HEK293 (cell line): ENCODE measurements around the gene STK4.

Experiments used
- CTCF ChIA-PET: fragments of 350-600 bp; formaldehyde crosslinking; extraction: SDS; loops from one replicate; lab custom pipeline; 2021; ENCODE audit warnings: antibody characterized with exemption; lab: Yijun Ruan, JAX
- POLR2A ChIA-PET: fragments of 300-600 bp; formaldehyde crosslinking; extraction: SDS; loops from one replicate; lab custom pipeline; 2020; ENCODE audit warnings: antibody characterized with exemption, inconsistent platforms; lab: Yijun Ruan, JAX
- H3K27ac ChIP-seq: fragments of 200-500 bp; sonication (Bioruptor generic); 2 replicates; pipeline ENCODE4 v1.5.1; 2014; ENCODE audit warnings: low read depth, low read length, control low read depth, inconsistent platforms; ENCODE audit errors: extremely low read depth
- H3K36me3 ChIP-seq, 2 experiments: fragments of 200-500 bp in 1 of 2; sonication (Bioruptor generic) in 1 of 2; 1 replicate in 1 of 2; 2 replicates in 1 of 2; pipeline ENCODE4 v1.5.1; 2014 to 2017; ENCODE audit warnings: inconsistent platforms in 2 of 2, low read length in 2 of 2; ENCODE audit not compliant: control insufficient read depth in 2 of 2, insufficient read depth in 1 of 2
- H3K4me1 ChIP-seq: fragments of 200-500 bp; sonication (Bioruptor generic); 2 replicates; pipeline ENCODE4 v1.5.1; 2014; ENCODE audit warnings: mild to moderate bottlenecking, low read length, inconsistent platforms; ENCODE audit not compliant: control insufficient read depth, insufficient read depth
- H3K4me3 ChIP-seq: 2 replicates; pipeline ENCODE4 v1.5.1; 2011; ENCODE audit warnings: low read depth, mild to moderate bottlenecking, control low read depth, low read length, moderate library complexity
- H3K9me3 ChIP-seq: fragments of 200-500 bp; sonication (Bioruptor generic); 2 replicates; pipeline ENCODE4 v1.5.1; 2014; ENCODE audit warnings: low read depth, low read length, inconsistent platforms; ENCODE audit not compliant: control insufficient read depth, insufficient read depth
- FEZF1 ChIP-seq: fragments of 450-650 bp; formaldehyde crosslinking; IDR thresholded peaks from 2 replicates; pipeline ENCODE4 v1.5.1; 2016; ENCODE audit warnings: missing biosample characterization, missing genetic modification characterization
- GLIS2 ChIP-seq: fragments of 450-650 bp; formaldehyde crosslinking; IDR thresholded peaks from 2 replicates; pipeline ENCODE4 v1.5.1; 2016; ENCODE audit warnings: missing biosample characterization, missing genetic modification characterization
- KLF10 ChIP-seq: fragments of 450-650 bp; IDR thresholded peaks from 2 replicates; pipeline ENCODE4 v1.5.1; 2018; ENCODE audit warnings: missing biosample characterization, mild to moderate bottlenecking, missing genetic modification characterization
- KLF7 ChIP-seq: fragments of 450-650 bp; formaldehyde crosslinking; IDR thresholded peaks from 2 replicates; pipeline ENCODE4 v1.5.1; 2016; ENCODE audit warnings: missing biosample characterization, missing genetic modification characterization, borderline replicate concordance
- ZNF155 ChIP-seq: fragments of 450-650 bp; formaldehyde crosslinking; IDR thresholded peaks from 2 replicates; pipeline ENCODE4 v1.5.1; 2016; ENCODE audit warnings: missing biosample characterization, missing genetic modification characterization
- ZNF16 ChIP-seq: fragments of 450-650 bp; formaldehyde crosslinking; IDR thresholded peaks from 2 replicates; pipeline ENCODE4 v1.5.1; 2016; ENCODE audit warnings: low read depth, missing biosample characterization, missing genetic modification characterization
- ZNF175 ChIP-seq: fragments of 450-650 bp; formaldehyde crosslinking; IDR thresholded peaks from 2 replicates; pipeline ENCODE4 v1.5.1; 2016; ENCODE audit warnings: missing biosample characterization, missing genetic modification characterization
- ZNF19 ChIP-seq: fragments of 450-650 bp; formaldehyde crosslinking; IDR thresholded peaks from 2 replicates; pipeline ENCODE4; 2016; ENCODE audit warnings: missing biosample characterization, missing genetic modification characterization, low read depth
- ZNF501 ChIP-seq: fragments of 450-650 bp; formaldehyde crosslinking; IDR thresholded peaks from 2 replicates; pipeline ENCODE4 v1.5.1; 2016; ENCODE audit warnings: missing biosample characterization, missing genetic modification characterization
- ZNF530 ChIP-seq: fragments of 450-650 bp; formaldehyde crosslinking; IDR thresholded peaks from 2 replicates; pipeline ENCODE4 v1.5.1; 2016; ENCODE audit warnings: low read depth, missing biosample characterization, missing genetic modification characterization
- ZNF571 ChIP-seq: fragments of 450-650 bp; formaldehyde crosslinking; IDR thresholded peaks from 2 replicates; pipeline ENCODE4 v1.5.0; 2017; ENCODE audit warnings: missing biosample characterization, missing genetic modification characterization
- ZNF600 ChIP-seq: fragments of 450-650 bp; formaldehyde crosslinking; IDR thresholded peaks from 2 replicates; pipeline ENCODE4 v1.5.1; 2016; ENCODE audit warnings: missing biosample characterization, missing genetic modification characterization
- ZNF623 ChIP-seq: fragments of 450-650 bp; formaldehyde crosslinking; IDR thresholded peaks from 2 replicates; pipeline ENCODE4 v1.5.1; 2016; ENCODE audit warnings: missing biosample characterization, missing genetic modification characterization
- ZNF768 ChIP-seq: fragments of 450-650 bp; formaldehyde crosslinking; IDR thresholded peaks from 2 replicates; pipeline ENCODE4 v1.5.1; 2018; ENCODE audit warnings: missing biosample characterization, mild to moderate bottlenecking, missing genetic modification characterization
- ZNF837 ChIP-seq: fragments of 450-650 bp; formaldehyde crosslinking; IDR thresholded peaks from 2 replicates; pipeline ENCODE4 v1.5.1; 2016; ENCODE audit warnings: missing biosample characterization, missing genetic modification characterization
- TF ChIP-seq, protein P1 (sequence below): fragments of 450-650 bp; formaldehyde crosslinking; IDR thresholded peaks from 2 replicates; pipeline ENCODE4 v1.5.1; 2016; ENCODE audit warnings: missing biosample characterization, missing genetic modification characterization
- TF ChIP-seq, protein P2 (sequence below): sonication (generic); formaldehyde crosslinking; IDR thresholded peaks from 2 replicates; pipeline ENCODE4 v1.8.1; 2022; ENCODE audit warnings: mild to moderate bottlenecking, moderate library complexity, missing genetic modification reagents
- TF ChIP-seq, protein P3 (sequence below): fragments of 450-650 bp; formaldehyde crosslinking; IDR thresholded peaks from 2 replicates; pipeline ENCODE4 v1.5.1; 2016; ENCODE audit warnings: missing biosample characterization, missing genetic modification characterization
- TF ChIP-seq, protein P4 (sequence below): fragments of 450-650 bp; formaldehyde crosslinking; IDR thresholded peaks from 2 replicates; pipeline ENCODE4 v1.5.1; 2016; ENCODE audit warnings: missing biosample characterization, missing genetic modification characterization
- TF ChIP-seq, protein P5 (sequence below): fragments of 450-650 bp; formaldehyde crosslinking; IDR thresholded peaks from 2 replicates; pipeline ENCODE4 v1.5.1; 2017; ENCODE audit warnings: missing biosample characterization, missing genetic modification characterization
- TF ChIP-seq, protein P6 (sequence below): fragments of 450-650 bp; formaldehyde crosslinking; IDR thresholded peaks from 2 replicates; pipeline ENCODE4 v1.5.1; 2016; ENCODE audit warnings: missing biosample characterization, missing genetic modification characterization, borderline replicate concordance
- TF ChIP-seq, protein P7 (sequence below): fragments of 450-650 bp; formaldehyde crosslinking; IDR thresholded peaks from 2 replicates; pipeline ENCODE4 v1.5.1; 2016; ENCODE audit warnings: missing biosample characterization, missing genetic modification characterization
- TF ChIP-seq, protein P8 (sequence below): fragments of 450-650 bp; formaldehyde crosslinking; IDR thresholded peaks from 2 replicates; pipeline ENCODE4 v1.5.1; 2016; ENCODE audit warnings: missing biosample characterization, missing genetic modification characterization

The STK4 gene

DNA sequence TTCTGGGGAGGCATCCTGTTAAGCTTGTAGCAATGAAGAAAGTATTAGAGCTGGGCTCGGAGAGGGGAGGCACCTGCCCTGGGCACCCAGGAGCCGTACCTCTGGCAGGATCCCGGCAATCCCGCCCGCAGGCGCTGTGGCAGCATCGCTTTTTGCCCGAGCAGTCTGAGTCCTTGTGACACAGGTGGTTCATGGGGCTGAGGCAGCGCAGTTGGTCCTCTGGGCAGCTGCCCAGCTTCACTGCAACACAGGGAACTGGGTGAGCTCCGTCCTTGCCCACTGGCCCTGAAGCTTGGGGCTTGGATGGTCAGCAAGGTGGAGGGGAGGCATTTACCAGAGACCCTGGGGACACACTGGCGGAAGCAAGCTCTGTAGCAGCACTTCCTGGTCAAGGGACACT is 144.0 kb downstream of the STK4 start:
- H3K27ac ChIP-seq = no peak overlapping the region
- no peak for TF ChIP-seq KLF7
- no peak for TF ChIP-seq ZNF571 (tag by site-specific recombination)
- no peak for TF ChIP-seq ZNF16
- TF ChIP-seq ZNF530 = no peak
- TF ChIP-seq ZNF600 = no peak
- TF ChIP-seq, protein P1, sequence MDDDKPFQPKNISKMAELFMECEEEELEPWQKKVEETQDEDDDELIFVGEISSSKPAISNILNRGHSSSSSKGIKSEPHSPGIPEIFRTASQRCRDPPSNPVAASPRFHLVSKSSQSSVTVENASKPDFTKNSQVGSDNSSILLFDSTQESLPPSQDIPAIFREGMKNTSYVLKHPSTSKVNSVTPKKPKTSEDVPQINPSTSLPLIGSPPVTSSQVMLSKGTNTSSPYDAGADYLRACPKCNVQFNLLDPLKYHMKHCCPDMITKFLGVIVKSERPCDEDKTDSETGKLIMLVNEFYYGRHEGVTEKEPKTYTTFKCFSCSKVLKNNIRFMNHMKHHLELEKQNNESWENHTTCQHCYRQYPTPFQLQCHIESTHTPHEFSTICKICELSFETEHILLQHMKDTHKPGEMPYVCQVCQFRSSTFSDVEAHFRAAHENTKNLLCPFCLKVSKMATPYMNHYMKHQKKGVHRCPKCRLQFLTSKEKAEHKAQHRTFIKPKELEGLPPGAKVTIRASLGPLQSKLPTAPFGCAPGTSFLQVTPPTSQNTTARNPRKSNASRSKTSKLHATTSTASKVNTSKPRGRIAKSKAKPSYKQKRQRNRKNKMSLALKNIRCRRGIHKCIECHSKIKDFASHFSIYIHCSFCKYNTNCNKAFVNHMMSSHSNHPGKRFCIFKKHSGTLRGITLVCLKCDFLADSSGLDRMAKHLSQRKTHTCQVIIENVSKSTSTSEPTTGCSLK (tag by site-specific recombination) = no peak
- TF ChIP-seq GLIS2 (tag by site-specific recombination) = no peak
- no peak for TF ChIP-seq ZNF19 (tag by site-specific recombination)
- no peak for TF ChIP-seq ZNF837 (tag by site-specific recombination)
- TF ChIP-seq, protein P2, sequence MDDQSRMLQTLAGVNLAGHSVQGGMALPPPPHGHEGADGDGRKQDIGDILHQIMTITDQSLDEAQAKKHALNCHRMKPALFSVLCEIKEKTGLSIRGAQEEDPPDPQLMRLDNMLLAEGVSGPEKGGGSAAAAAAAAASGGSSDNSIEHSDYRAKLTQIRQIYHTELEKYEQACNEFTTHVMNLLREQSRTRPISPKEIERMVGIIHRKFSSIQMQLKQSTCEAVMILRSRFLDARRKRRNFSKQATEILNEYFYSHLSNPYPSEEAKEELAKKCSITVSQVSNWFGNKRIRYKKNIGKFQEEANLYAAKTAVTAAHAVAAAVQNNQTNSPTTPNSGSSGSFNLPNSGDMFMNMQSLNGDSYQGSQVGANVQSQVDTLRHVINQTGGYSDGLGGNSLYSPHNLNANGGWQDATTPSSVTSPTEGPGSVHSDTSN (CRISPR knock-in tag) = no peak
- TF ChIP-seq, protein P3, sequence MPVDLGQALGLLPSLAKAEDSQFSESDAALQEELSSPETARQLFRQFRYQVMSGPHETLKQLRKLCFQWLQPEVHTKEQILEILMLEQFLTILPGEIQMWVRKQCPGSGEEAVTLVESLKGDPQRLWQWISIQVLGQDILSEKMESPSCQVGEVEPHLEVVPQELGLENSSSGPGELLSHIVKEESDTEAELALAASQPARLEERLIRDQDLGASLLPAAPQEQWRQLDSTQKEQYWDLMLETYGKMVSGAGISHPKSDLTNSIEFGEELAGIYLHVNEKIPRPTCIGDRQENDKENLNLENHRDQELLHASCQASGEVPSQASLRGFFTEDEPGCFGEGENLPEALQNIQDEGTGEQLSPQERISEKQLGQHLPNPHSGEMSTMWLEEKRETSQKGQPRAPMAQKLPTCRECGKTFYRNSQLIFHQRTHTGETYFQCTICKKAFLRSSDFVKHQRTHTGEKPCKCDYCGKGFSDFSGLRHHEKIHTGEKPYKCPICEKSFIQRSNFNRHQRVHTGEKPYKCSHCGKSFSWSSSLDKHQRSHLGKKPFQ = no peak
- no peak for TF ChIP-seq FEZF1 (tag by site-specific recombination)
- no peak for TF ChIP-seq ZNF501 (tag by site-specific recombination)
- TF ChIP-seq, protein P4, sequence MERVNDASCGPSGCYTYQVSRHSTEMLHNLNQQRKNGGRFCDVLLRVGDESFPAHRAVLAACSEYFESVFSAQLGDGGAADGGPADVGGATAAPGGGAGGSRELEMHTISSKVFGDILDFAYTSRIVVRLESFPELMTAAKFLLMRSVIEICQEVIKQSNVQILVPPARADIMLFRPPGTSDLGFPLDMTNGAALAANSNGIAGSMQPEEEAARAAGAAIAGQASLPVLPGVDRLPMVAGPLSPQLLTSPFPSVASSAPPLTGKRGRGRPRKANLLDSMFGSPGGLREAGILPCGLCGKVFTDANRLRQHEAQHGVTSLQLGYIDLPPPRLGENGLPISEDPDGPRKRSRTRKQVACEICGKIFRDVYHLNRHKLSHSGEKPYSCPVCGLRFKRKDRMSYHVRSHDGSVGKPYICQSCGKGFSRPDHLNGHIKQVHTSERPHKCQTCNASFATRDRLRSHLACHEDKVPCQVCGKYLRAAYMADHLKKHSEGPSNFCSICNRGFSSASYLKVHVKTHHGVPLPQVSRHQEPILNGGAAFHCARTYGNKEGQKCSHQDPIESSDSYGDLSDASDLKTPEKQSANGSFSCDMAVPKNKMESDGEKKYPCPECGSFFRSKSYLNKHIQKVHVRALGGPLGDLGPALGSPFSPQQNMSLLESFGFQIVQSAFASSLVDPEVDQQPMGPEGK = no peak
- TF ChIP-seq, protein P5, sequence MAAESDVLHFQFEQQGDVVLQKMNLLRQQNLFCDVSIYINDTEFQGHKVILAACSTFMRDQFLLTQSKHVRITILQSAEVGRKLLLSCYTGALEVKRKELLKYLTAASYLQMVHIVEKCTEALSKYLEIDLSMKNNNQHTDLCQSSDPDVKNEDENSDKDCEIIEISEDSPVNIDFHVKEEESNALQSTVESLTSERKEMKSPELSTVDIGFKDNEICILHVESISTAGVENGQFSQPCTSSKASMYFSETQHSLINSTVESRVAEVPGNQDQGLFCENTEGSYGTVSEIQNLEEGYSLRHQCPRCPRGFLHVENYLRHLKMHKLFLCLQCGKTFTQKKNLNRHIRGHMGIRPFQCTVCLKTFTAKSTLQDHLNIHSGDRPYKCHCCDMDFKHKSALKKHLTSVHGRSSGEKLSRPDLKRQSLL (tag by site-specific recombination) = no peak
- TF ChIP-seq ZNF175 (tag by site-specific recombination) = no peak
- no peak for TF ChIP-seq ZNF768
- no peak for TF ChIP-seq ZNF623 (tag by site-specific recombination)
- ChIA-PET POLR2A (no interaction called here), CTCF (interaction anchor here (0.6 to 6.3 kb wide), 8 partner anchors 8 to 201 kb away, joined by 3 to 44 read pairs (median 5); no protein-coding TSS in a partner anchor)
- H3K4me1 ChIP-seq = no peaks in the 10 kb centered on the region
- H3K4me3 ChIP-seq = no peak overlapping the region
- H3K36me3 ChIP-seq = no peaks in the 10 kb centered on the region
- H3K9me3 ChIP-seq = no peaks in the 10 kb centered on the region

DNA sequence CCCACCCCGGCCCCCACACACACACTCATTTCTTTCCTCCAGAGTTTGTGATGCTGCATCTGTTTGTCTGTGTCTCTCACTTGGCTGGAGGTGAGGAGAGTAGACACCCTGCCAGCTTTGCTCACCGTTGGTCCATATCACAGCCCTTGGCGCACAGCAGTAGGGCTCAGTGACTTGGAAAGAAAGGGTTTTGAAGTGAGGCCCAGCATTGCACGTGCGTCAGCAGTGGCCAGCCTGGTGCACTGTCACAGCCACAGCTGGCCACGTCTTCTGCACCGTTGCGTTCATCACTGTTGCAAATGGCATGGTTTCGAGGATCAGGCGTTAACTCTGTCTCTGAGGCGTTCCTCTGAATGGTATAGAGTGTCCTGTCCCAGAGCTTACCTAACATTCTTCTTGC is 145.0 kb downstream of the STK4 start:
- ChIA-PET CTCF (interaction anchor here (0.6 to 6.3 kb wide), 19 partner anchors 9 to 202 kb away, joined by 3 to 44 read pairs (median 6); partner anchors contain the start of gene WFDC12), POLR2A (no interaction called here)
- H3K4me1 ChIP-seq = no peaks in the 10 kb centered on the region
- H3K36me3 ChIP-seq = no peaks in the 10 kb centered on the region
- H3K9me3 ChIP-seq = no peaks in the 10 kb centered on the region
- H3K27ac ChIP-seq = no peak overlapping the region
- H3K4me3 ChIP-seq = no peak overlapping the region
- TF ChIP-seq, protein P6, sequence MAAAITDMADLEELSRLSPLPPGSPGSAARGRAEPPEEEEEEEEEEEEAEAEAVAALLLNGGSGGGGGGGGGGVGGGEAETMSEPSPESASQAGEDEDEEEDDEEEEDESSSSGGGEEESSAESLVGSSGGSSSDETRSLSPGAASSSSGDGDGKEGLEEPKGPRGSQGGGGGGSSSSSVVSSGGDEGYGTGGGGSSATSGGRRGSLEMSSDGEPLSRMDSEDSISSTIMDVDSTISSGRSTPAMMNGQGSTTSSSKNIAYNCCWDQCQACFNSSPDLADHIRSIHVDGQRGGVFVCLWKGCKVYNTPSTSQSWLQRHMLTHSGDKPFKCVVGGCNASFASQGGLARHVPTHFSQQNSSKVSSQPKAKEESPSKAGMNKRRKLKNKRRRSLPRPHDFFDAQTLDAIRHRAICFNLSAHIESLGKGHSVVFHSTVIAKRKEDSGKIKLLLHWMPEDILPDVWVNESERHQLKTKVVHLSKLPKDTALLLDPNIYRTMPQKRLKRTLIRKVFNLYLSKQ (tag by site-specific recombination) = no peak
- TF ChIP-seq, protein P7, sequence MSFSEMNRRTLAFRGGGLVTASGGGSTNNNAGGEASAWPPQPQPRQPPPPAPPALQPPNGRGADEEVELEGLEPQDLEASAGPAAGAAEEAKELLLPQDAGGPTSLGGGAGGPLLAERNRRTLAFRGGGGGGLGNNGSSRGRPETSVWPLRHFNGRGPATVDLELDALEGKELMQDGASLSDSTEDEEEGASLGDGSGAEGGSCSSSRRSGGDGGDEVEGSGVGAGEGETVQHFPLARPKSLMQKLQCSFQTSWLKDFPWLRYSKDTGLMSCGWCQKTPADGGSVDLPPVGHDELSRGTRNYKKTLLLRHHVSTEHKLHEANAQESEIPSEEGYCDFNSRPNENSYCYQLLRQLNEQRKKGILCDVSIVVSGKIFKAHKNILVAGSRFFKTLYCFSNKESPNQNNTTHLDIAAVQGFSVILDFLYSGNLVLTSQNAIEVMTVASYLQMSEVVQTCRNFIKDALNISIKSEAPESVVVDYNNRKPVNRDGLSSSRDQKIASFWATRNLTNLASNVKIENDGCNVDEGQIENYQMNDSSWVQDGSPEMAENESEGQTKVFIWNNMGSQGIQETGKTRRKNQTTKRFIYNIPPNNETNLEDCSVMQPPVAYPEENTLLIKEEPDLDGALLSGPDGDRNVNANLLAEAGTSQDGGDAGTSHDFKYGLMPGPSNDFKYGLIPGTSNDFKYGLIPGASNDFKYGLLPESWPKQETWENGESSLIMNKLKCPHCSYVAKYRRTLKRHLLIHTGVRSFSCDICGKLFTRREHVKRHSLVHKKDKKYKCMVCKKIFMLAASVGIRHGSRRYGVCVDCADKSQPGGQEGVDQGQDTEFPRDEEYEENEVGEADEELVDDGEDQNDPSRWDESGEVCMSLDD (tag by site-specific recombination) = no peak
- TF ChIP-seq ZNF155 (tag by site-specific recombination) = no peak
- TF ChIP-seq, protein P8, sequence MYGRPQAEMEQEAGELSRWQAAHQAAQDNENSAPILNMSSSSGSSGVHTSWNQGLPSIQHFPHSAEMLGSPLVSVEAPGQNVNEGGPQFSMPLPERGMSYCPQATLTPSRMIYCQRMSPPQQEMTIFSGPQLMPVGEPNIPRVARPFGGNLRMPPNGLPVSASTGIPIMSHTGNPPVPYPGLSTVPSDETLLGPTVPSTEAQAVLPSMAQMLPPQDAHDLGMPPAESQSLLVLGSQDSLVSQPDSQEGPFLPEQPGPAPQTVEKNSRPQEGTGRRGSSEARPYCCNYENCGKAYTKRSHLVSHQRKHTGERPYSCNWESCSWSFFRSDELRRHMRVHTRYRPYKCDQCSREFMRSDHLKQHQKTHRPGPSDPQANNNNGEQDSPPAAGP (tag by site-specific recombination) = no peak
- no peak for TF ChIP-seq KLF10 (tag by site-specific recombination)
